SK-N-SH treated with all-trans-retinoic acid at 6 μM for 48 hours (cell line): ENCODE results near the gene WDR55.

Experiments used
- CSRNP3 ChIP-seq: fragments of 250-450 bp; sonication (Bioruptor Pico); IDR thresholded peaks from 2 replicates; pipeline ENCODE4 v1.5.1; 2021; ENCODE audit warnings: mild to moderate bottlenecking, moderate library complexity
- TCF4 ChIP-seq: fragments of 250-450 bp; sonication (Bioruptor Pico); IDR thresholded peaks from 2 replicates; pipeline ENCODE4 v1.8.0; 2021; ENCODE audit warnings: mild to moderate bottlenecking, moderate library complexity, borderline replicate concordance

GRCh38 chr5:140634103-140634502, 30.6 kb upstream of the WDR55 start:
- no peak for TF ChIP-seq CSRNP3 (CRISPR knock-in tag)
- TF ChIP-seq TCF4 (CRISPR knock-in tag) = no peak
